HG02623 (cell line): Measurements from ENCODE around the gene YARS1.

Source experiments
- ATAC-seq: cut with Tn5 transposase; IDR thresholded peaks from one replicate; pipeline ENCODE4 v1.9.1; 2021; ENCODE audit warnings: moderate library complexity; ENCODE audit not compliant: unreplicated experiment

Gene YARS1

GRCh38 chr1:32766328-32766972, 50.7 kb downstream of the YARS1 start:
- ATAC-seq = no peak

- no peak for ATAC-seq
Observed at GRCh38 chr1:32765570-32766327, 51.4 kb downstream of the YARS1 start.

- ATAC-seq = no peak
Observed at GRCh38 chr1:32764826-32765569, 52.2 kb downstream of the YARS1 start.

GRCh38 chr1:32763221-32763620, 53.9 kb downstream of the YARS1 start:
- no peak for ATAC-seq

- no peak for ATAC-seq
Observed at GRCh38 chr1:32761936-32762335, 55.2 kb downstream of the YARS1 start.

GRCh38 chr1:32761253-32761877, 55.8 kb downstream of the YARS1 start:
- ATAC-seq = no peak

- ATAC-seq = no peak
Observed at GRCh38 chr1:32759997-32760623, 57.0 kb downstream of the YARS1 start.

- ATAC-seq = no peak
Observed at GRCh38 chr1:32759521-32759981, 57.6 kb downstream of the YARS1 start.

GRCh38 chr1:32758795-32759430, 58.2 kb downstream of the YARS1 start:
- no peak for ATAC-seq

- no peak for ATAC-seq
Observed at GRCh38 chr1:32758177-32758794, 58.9 kb downstream of the YARS1 start.

- no peak for ATAC-seq
Observed at GRCh38 chr1:32757213-32757895, 59.8 kb downstream of the YARS1 start.

GRCh38 chr1:32755810-32756159, 61.4 kb downstream of the YARS1 start:
- no peak for ATAC-seq

GRCh38 chr1:32755098-32755809, 61.9 kb downstream of the YARS1 start:
- no peak for ATAC-seq

GRCh38 chr1:32754317-32755097, 62.7 kb downstream of the YARS1 start:
- no peak for ATAC-seq

- peak; percentile 58 for ATAC-seq
Observed at GRCh38 chr1:32753532-32754316, 63.4 kb downstream of the YARS1 start.

- ATAC-seq = no peak
Observed at GRCh38 chr1:32749771-32750170, 67.4 kb downstream of the YARS1 start.

- ATAC-seq = no peak
Observed at GRCh38 chr1:32749332-32749731, 67.8 kb downstream of the YARS1 start.
